Lung (tissue), 12 donors: Measurements from ENCODE around the gene GABBR2. TPM values are rescaled to one million over a fixed set of nuclear protein-coding genes. Genes with fewer than 3 reads are reported as not detected.

Experiments used
- ATAC-seq: fragments of 200-7000 bp; cut with Tn5 transposase; one replicate; pipeline ENCODE4 v1.9.1; 2020; ENCODE audit warnings: moderate number of reproducible peaks; ENCODE audit not compliant: insufficient read depth, low FRiP score
- DNase-seq, 3 donors: peaks; one replicate each; pipeline ENCODE4 v3.0.0-alpha.2; 2013 to 2017
- H3K27ac ChIP-seq, 2 donors: one replicate each; pipeline ENCODE4 v1.5.1; 2013; ENCODE audit warnings: mild to moderate bottlenecking in 2 of 2, moderate library complexity in 2 of 2, control low read depth in 1 of 2, inconsistent platforms in 1 of 2, low read depth in 1 of 2, low read length in 1 of 2
- H3K27me3 ChIP-seq, 3 donors: one replicate each; pipeline ENCODE4 v1.5.1; 2013; ENCODE audit warnings: low read length in 2 of 3; ENCODE audit not compliant: control insufficient read depth in 3 of 3, insufficient read depth in 3 of 3
- H3K36me3 ChIP-seq, 4 donors: one replicate each; pipeline ENCODE4 v1.5.1; 2013; ENCODE audit warnings: low read length in 4 of 4, mild to moderate bottlenecking in 1 of 4, moderate library complexity in 1 of 4; ENCODE audit not compliant: control insufficient read depth in 4 of 4, insufficient read depth in 4 of 4
- H3K4me1 ChIP-seq, 5 donors: one replicate each; pipeline ENCODE4 v1.5.1; 2013; ENCODE audit warnings: low read length in 5 of 5, mild to moderate bottlenecking in 2 of 5, moderate library complexity in 1 of 5; ENCODE audit not compliant: control insufficient read depth in 5 of 5, insufficient read depth in 5 of 5
- H3K4me3 ChIP-seq: one replicate; pipeline ENCODE4 v1.5.1; 2013; ENCODE audit warnings: mild to moderate bottlenecking, control low read depth, moderate library complexity
- H3K9ac ChIP-seq, 2 donors: one replicate each; pipeline ENCODE4 v1.5.1; 2013; ENCODE audit warnings: low read length in 2 of 2, control low read depth in 1 of 2; ENCODE audit not compliant: insufficient read depth in 1 of 2
- H3K9me3 ChIP-seq, 4 donors: one replicate each; pipeline ENCODE4 v1.5.1; 2013; ENCODE audit warnings: low read length in 3 of 4, mild to moderate bottlenecking in 1 of 4, moderate library complexity in 1 of 4; ENCODE audit not compliant: control insufficient read depth in 4 of 4, insufficient read depth in 3 of 4
- WGBS, 2 donors: extraction: QIAGEN DNeasy Blood & Tissue Kit; methylation state at CpG; one replicate each; pipeline ENCODE4 v1.1.7; 2013; 5-methylcytosine and 5-hydroxymethylcytosine counted together
- polyA plus RNA-seq, 2 donors: library from polyadenylated mRNA; stranded (reverse); fragments of 200-250 nt; gene quantifications; one replicate each; pipeline ENCODE4 v1.2.1, GENCODE V29; 2013
- total RNA-seq, 2 donors: library from RNA; depleted of rRNA in 1 of 2; stranded (reverse); fragments of >200 nt in 1 of 2; gene quantifications; one replicate each; pipeline ENCODE4 v1.2.1, GENCODE V29; 2014 to 2021
- TF ChIP-seq, protein P1 (sequence below): IDR thresholded peaks from 2 replicates; pipeline ENCODE4 v1.5.1; 2012; ENCODE audit warnings: mild to moderate bottlenecking; ENCODE audit errors: control extremely low read depth, extremely low read depth
- donor health status: control.
- donor health status: control.
- donor health status: Bipolar disorder and iron deficiency.
- donor health status: healthy.
- donor health status: DM: yes; HTN: yes; CAD: no.

GABBR2 gene
- total and polyA plus RNA-seq, 4 donors, result 0.40 to 1.8 (median 0.64) TPM

DNA sequence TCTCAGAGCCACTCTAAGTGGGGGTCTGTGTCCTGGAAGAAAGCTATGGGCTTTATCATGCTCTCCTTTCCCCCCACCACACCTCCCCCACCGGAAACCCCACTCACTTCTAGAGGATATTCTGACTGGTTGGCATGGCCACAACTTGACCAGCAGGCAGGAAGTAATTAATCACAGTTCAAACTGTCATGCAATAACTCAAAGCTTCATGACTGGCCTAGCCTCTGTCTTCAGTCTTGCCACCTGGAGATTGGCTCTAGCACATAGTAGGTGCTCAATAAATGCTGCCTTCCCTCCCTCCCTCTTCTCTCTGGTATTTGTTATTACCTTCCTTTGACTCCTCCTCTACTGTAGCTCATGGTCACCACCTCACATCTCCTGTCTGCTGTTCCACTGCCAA, 124.7 kb downstream of the GABBR2 start:
- H3K36me3 ChIP-seq, result no peaks in the 10 kb centered on the region
- DNase-seq (no peak), ATAC-seq (no peak)
- TF ChIP-seq, protein P1, sequence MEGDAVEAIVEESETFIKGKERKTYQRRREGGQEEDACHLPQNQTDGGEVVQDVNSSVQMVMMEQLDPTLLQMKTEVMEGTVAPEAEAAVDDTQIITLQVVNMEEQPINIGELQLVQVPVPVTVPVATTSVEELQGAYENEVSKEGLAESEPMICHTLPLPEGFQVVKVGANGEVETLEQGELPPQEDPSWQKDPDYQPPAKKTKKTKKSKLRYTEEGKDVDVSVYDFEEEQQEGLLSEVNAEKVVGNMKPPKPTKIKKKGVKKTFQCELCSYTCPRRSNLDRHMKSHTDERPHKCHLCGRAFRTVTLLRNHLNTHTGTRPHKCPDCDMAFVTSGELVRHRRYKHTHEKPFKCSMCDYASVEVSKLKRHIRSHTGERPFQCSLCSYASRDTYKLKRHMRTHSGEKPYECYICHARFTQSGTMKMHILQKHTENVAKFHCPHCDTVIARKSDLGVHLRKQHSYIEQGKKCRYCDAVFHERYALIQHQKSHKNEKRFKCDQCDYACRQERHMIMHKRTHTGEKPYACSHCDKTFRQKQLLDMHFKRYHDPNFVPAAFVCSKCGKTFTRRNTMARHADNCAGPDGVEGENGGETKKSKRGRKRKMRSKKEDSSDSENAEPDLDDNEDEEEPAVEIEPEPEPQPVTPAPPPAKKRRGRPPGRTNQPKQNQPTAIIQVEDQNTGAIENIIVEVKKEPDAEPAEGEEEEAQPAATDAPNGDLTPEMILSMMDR, result no peak
- H3K4me3 ChIP-seq, result no peak overlapping the region
- H3K9me3 ChIP-seq, result no peaks in the 10 kb centered on the region
- peaks cover 0 to 5% (median 0%) of the 10 kb centered on the region in 3 donors for H3K27me3 ChIP-seq
- no peak overlapping the region for H3K9ac ChIP-seq
- no peak overlapping the region for H3K27ac ChIP-seq
- no peaks in the 10 kb centered on the region for H3K4me1 ChIP-seq
- WGBS, 2 donors, result 16 to 19% methylated on average over 1 of the region's 1 CpG

DNA sequence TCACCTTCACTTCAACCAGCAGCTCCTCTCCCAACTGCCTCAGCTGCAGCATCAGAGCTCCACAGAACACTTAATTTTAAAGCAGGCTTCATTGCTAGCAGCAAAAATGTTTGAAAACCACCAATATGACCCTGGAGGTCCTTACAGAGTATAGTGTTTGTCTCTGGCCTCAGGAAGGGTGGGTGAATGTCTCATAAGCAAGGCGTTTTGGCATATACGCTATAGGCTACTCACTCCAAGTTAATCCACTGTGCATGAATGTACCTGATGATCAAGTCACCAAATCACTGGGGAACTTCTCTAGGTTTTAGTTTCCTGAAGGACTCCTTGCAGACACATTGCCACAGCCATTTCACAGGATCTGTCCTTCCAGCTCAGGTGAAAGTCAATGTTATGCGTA, 125.3 kb downstream of the GABBR2 start:
- TF ChIP-seq, protein P1, result no peak
- Histone ChIP-seq H3K4me3 (no peak overlapping the region), H3K36me3 (no peaks in the 10 kb centered on the region), H3K27me3 (peaks cover 0 to 5% (median 0%) of the 10 kb centered on the region in 3 donors), H3K27ac (no peak overlapping the region), H3K4me1 (no peaks in the 10 kb centered on the region), H3K9ac (no peak overlapping the region), H3K9me3 (no peaks in the 10 kb centered on the region)
- ATAC-seq (no peak), DNase-seq (no peak)
- 83 to 84% methylated on average over 3 of the region's 3 CpGs for WGBS, 2 donors

DNA sequence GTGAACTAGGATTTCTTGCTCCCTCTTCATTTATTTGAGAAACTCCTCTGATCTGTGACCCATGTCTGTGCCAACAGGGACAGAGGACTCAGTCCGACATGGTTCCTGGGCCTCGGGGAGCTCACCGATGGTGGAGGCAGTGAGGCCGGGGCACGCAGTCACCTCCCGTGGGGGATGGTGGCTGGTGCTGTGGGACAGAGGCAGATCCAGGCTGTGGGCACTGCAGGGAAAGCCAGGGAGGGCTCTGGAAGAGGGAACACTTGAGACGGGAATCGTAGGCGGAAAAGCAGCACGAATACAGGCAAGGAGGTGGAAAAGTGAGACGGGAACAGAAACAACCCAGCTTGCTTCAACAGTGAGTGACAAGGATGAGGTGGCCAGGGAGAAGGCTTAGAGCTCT, 127.8 kb downstream of the GABBR2 start:
- Histone ChIP-seq H3K36me3 (no peaks in the 10 kb centered on the region), H3K9ac (no peak overlapping the region), H3K4me3 (no peak overlapping the region), H3K27me3 (peaks cover 0 to 5% (median 0%) of the 10 kb centered on the region in 3 donors), H3K4me1 (no peaks in the 10 kb centered on the region), H3K27ac (no peak overlapping the region), H3K9me3 (peaks cover 0 to 2% (median 0%) of the 10 kb centered on the region in 4 donors)
- 68 to 80% methylated on average over 11 of the region's 11 CpGs for WGBS, 2 donors
- DNase-seq, result no peak
- TF ChIP-seq, protein P1, result no peak
- ATAC-seq, result no peak

GRCh38 chr9:98579700-98580099, 129.0 kb downstream of the GABBR2 start:
- DNase-seq (no peak), ATAC-seq (no peak)
- 89 to 90% methylated on average over 2 of the region's 2 CpGs for WGBS, 2 donors
- H3K4me1 ChIP-seq, result peaks cover 0 to 4% (median 0%) of the 10 kb centered on the region in 5 donors
- H3K9ac ChIP-seq, result no peak overlapping the region
- H3K27me3 ChIP-seq, result peaks cover 0 to 5% (median 0%) of the 10 kb centered on the region in 3 donors
- H3K9me3 ChIP-seq, result peaks cover 0 to 2% (median 0%) of the 10 kb centered on the region in 4 donors
- TF ChIP-seq, protein P1, result no peak
- H3K4me3 ChIP-seq, result no peak overlapping the region
- no peaks in the 10 kb centered on the region for H3K36me3 ChIP-seq
- H3K27ac ChIP-seq, result no peak overlapping the region
